Esophagus (tissue), 2 donors: Measurements from ENCODE around the gene SMIM15. TPM values are rescaled to one million over a fixed set of nuclear protein-coding genes. Genes with fewer than 3 reads are reported as not detected.

Source experiments
- H3K27ac ChIP-seq, 2 donors: one replicate each; pipeline ENCODE4 v1.5.1; 2013; ENCODE audit warnings: low read depth in 2 of 2, mild to moderate bottlenecking in 2 of 2, inconsistent platforms in 1 of 2, low read length in 1 of 2, moderate library complexity in 1 of 2
- H3K27me3 ChIP-seq, 2 donors: one replicate each; pipeline ENCODE4 v1.6.1; 2013; ENCODE audit warnings: low read length in 2 of 2, control low read depth in 1 of 2, mild to moderate bottlenecking in 1 of 2; ENCODE audit not compliant: insufficient read depth in 2 of 2, control insufficient read depth in 1 of 2
- H3K36me3 ChIP-seq, 2 donors: one replicate each; pipeline ENCODE4 v1.6.1; 2013; ENCODE audit warnings: low read length in 1 of 2; ENCODE audit not compliant: control insufficient read depth in 2 of 2, insufficient read depth in 2 of 2
- H3K4me1 ChIP-seq, 2 donors: one replicate each; pipeline ENCODE4 v1.6.1; 2013; ENCODE audit warnings: low read length in 1 of 2; ENCODE audit not compliant: control insufficient read depth in 2 of 2, insufficient read depth in 2 of 2
- H3K4me3 ChIP-seq, 2 donors: one replicate each; pipeline ENCODE4 v1.5.1; 2013; ENCODE audit warnings: low read length in 2 of 2, mild to moderate bottlenecking in 2 of 2, low read depth in 1 of 2, moderate library complexity in 1 of 2
- H3K9me3 ChIP-seq, 2 donors: one replicate each; pipeline ENCODE4 v1.6.1; 2013; ENCODE audit warnings: mild to moderate bottlenecking in 2 of 2, low read depth in 1 of 2, low read length in 1 of 2, moderate library complexity in 1 of 2; ENCODE audit not compliant: control insufficient read depth in 2 of 2, insufficient read depth in 1 of 2
- WGBS, 2 donors: extraction: QIAGEN DNeasy Blood & Tissue Kit; methylation state at CpG; one replicate each; pipeline ENCODE4 v1.1.7; 2013; 5-methylcytosine and 5-hydroxymethylcytosine counted together
- polyA plus RNA-seq, 2 donors: library from polyadenylated mRNA; stranded (reverse); fragments of 200-250 nt; gene quantifications; one replicate each; pipeline ENCODE4 v1.2.3, GENCODE V29; 2013
- donor health status: healthy with polysubstance abuse.
- donor health status: Bipolar disorder and iron deficiency.

Gene SMIM15
- polyA plus RNA-seq, 2 donors, result 36.1 to 37.2 TPM

DNA sequence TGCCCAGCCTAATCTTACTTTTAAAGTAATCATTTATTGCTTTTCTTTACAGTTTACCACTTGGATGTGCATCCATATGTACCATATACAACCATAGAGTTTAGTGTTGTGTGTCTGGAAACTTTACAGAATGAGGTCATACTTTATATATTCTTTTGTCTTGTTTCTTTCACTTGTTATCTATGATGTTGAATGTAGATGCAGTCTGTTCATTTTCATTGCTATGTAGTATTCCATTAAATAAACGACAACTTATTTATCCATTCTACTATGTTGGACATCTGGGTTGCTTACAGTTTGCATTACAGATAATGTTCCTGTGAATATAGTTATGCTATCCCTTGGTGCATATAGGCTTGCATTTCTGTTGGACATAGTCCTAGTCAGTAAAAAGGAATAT, 21.3 kb upstream of the SMIM15 start:
- Histone ChIP-seq H3K36me3 (no peaks in the 10 kb centered on the region), H3K4me3 (no peak overlapping the region), H3K9me3 (no peaks in the 10 kb centered on the region), H3K4me1 (no peaks in the 10 kb centered on the region), H3K27ac (no peak overlapping the region), H3K27me3 (no peaks in the 10 kb centered on the region)
- 97 to 100% methylated on average over 1 of the region's 1 CpG for WGBS, 2 donors

- H3K27me3 ChIP-seq, result no peaks in the 10 kb centered on the region
- H3K4me3 ChIP-seq, result no peak overlapping the region
- no peaks in the 10 kb centered on the region for H3K9me3 ChIP-seq
- no peaks in the 10 kb centered on the region for H3K4me1 ChIP-seq
- no peak overlapping the region for H3K27ac ChIP-seq
- H3K36me3 ChIP-seq, result no peaks in the 10 kb centered on the region
- WGBS, 2 donors, result 70 to 80% methylated on average over 2 of the region's 2 CpGs
Measured at GRCh38 chr5:61182449-61182848, 20.2 kb upstream of the SMIM15 start.

GRCh38 chr5:61180886-61181285, 18.6 kb upstream of the SMIM15 start:
- WGBS, 2 donors, result 25 to 31% methylated on average over 2 of the region's 2 CpGs
- H3K9me3 ChIP-seq, result no peaks in the 10 kb centered on the region
- no peaks in the 10 kb centered on the region for H3K36me3 ChIP-seq
- no peak overlapping the region for H3K27ac ChIP-seq
- H3K4me1 ChIP-seq, result peaks cover 0 to 3% of the 10 kb centered on the region in 2 donors
- H3K27me3 ChIP-seq, result no peaks in the 10 kb centered on the region
- H3K4me3 ChIP-seq, result peak overlapping the region in 1 of 2 donors; percentile 37

DNA sequence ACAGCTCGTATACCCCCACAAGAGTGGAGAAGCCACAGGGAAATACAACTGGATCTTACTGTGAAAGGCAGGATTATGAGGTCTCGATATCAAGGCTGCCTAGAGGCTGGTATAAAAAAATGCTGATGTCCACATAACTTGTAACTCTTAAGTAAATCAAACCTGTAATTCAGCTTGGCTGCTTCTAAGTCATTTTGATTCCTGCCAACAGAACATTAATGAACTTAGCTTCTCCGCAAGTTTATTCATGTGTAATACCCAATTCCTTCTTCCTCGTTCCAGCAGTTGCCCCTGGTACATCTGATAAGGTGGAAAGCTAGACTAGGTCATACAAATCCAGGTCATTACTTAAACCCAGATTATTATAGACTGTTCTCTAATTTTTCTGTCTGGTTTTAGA, 16.4 kb upstream of the SMIM15 start:
- H3K27ac ChIP-seq, result peak overlapping the region; percentile 47 to 56
- 51 to 56% methylated on average over 4 of the region's 4 CpGs for WGBS, 2 donors
- no peaks in the 10 kb centered on the region for H3K27me3 ChIP-seq
- H3K4me3 ChIP-seq, result no peak overlapping the region
- H3K36me3 ChIP-seq, result no peaks in the 10 kb centered on the region
- no peaks in the 10 kb centered on the region for H3K9me3 ChIP-seq
- peaks cover 0 to 3% of the 10 kb centered on the region in 2 donors for H3K4me1 ChIP-seq

- Histone ChIP-seq H3K27me3 (no peaks in the 10 kb centered on the region), H3K9me3 (no peaks in the 10 kb centered on the region), H3K27ac (no peak overlapping the region), H3K4me3 (no peak overlapping the region), H3K36me3 (no peaks in the 10 kb centered on the region), H3K4me1 (peaks cover 0 to 3% of the 10 kb centered on the region in 2 donors)
- WGBS, 2 donors, result 86 to 89% methylated on average over 7 of the region's 7 CpGs
Measured at GRCh38 chr5:61177716-61178115, 15.4 kb upstream of the SMIM15 start.

DNA sequence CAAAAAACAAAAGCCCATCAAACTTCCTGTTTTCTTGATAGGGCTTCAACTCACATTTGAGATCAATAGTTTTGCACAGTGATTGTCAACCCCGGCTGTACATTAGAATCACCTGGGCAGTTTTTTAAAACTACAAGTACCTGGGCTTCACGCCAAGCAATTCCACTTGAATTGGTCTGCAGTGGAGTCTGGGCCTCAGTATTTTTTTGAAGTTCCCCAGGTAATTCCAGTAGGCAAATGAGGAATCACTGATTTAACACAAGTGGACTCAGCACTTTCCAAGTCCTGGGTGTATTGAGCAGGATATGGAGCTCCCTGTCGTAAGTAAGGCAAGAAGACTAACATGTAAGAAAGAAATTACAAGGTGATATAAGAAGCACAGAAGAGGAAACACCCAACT, 14.8 kb upstream of the SMIM15 start:
- 90 to 93% methylated on average over 3 of the region's 3 CpGs for WGBS, 2 donors
- no peak overlapping the region for H3K4me3 ChIP-seq
- no peak overlapping the region for H3K27ac ChIP-seq
- H3K4me1 ChIP-seq, result peaks cover 0 to 3% of the 10 kb centered on the region in 2 donors
- H3K27me3 ChIP-seq, result no peaks in the 10 kb centered on the region
- H3K36me3 ChIP-seq, result no peaks in the 10 kb centered on the region
- H3K9me3 ChIP-seq, result no peaks in the 10 kb centered on the region

GRCh38 chr5:61176631-61177030, 14.4 kb upstream of the SMIM15 start:
- WGBS, 2 donors, result 94% methylated on average over 3 of the region's 3 CpGs
- Histone ChIP-seq H3K4me3 (no peak overlapping the region), H3K36me3 (no peaks in the 10 kb centered on the region), H3K4me1 (peaks cover 0 to 3% of the 10 kb centered on the region in 2 donors), H3K9me3 (no peaks in the 10 kb centered on the region), H3K27me3 (no peaks in the 10 kb centered on the region), H3K27ac (no peak overlapping the region)

DNA sequence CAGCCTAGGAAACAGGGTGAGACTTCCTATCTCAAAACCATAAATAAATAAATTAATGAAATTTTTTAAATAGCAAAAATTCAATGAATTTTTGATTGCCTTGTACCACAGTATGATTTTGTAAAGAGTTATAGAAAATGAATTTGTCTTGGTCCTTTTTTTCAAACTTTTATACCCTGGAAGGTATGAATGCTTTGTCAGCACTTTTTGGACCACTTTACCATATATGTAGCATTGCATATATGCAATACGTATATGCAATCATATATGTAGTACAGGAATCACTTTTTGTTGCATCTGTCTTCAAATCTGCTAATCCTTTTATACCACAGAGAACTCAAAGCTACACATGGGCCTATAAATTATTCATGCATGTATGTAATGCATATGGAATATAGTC, 9.2 kb upstream of the SMIM15 start:
- peaks cover 0 to under 1% of the 10 kb centered on the region in 2 donors for H3K4me1 ChIP-seq
- H3K4me3 ChIP-seq, result no peak overlapping the region
- 90 to 91% methylated on average over 1 of the region's 1 CpG for WGBS, 2 donors
- H3K9me3 ChIP-seq, result no peaks in the 10 kb centered on the region
- H3K27me3 ChIP-seq, result no peaks in the 10 kb centered on the region
- no peak overlapping the region for H3K27ac ChIP-seq
- no peaks in the 10 kb centered on the region for H3K36me3 ChIP-seq

DNA sequence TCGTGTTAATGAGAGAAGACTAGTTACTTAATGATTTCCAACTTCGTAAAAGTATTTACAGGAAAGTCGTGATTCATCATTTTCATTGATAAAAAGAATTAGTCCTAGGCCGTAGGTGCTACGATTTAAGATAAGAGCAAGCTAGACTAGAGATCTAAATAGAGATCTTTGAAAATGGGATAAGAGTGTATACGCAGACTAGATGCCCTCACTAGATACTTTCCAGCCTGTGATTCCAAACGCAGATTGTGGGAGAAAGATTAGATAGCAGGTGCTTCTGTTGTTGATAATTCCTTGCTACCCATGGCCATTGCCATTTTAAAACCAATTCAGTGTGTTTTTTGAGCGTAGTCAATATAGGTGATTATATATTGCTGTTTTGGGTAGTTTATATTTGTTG, 6.7 kb upstream of the SMIM15 start:
- H3K27me3 ChIP-seq, result no peaks in the 10 kb centered on the region
- WGBS, 2 donors, result 84 to 93% methylated on average over 8 of the region's 8 CpGs

DNA sequence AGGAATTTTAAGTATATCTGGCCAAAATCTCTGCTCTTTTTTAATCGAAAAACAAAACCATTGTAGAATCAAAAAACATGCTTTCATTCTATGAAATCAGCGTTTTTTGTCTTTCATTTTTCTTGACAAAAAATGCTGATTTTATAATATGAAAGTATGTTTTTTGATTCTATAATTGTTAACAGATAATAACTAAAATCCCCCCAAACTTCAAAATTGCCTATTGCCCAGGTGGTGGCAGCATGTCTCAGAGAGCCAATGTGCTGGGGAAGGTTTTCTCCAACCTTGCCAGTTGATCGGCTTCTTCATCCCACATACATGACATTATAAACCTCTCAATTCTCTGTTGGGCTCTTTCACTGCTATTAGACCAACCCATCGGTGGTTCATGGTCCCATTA, 5.1 kb upstream of the SMIM15 start:
- Histone ChIP-seq H3K4me3 (no peak overlapping the region), H3K27me3 (no peaks in the 10 kb centered on the region), H3K9me3 (no peaks in the 10 kb centered on the region), H3K36me3 (no peaks in the 10 kb centered on the region), H3K4me1 (peaks cover 0 to 5% of the 10 kb centered on the region in 2 donors), H3K27ac (no peak overlapping the region)
- WGBS, 2 donors, result 51 to 54% methylated on average over 4 of the region's 4 CpGs

More for the DNA sequence above, 6.7 kb upstream of the SMIM15 start:
- Histone ChIP-seq H3K36me3 (no peaks in the 10 kb centered on the region), H3K9me3 (no peaks in the 10 kb centered on the region), H3K4me1 (peaks cover 0 to 4% of the 10 kb centered on the region in 2 donors), H3K27ac (no peak overlapping the region), H3K4me3 (no peak overlapping the region)
